ENCODE measurements around the gene FCN3.

FCN3 gene

GRCh38 chr1:27405074-27405473, 30.4 kb upstream of the FCN3 start:
- no peak for TF ChIP-seq CTCF (IDR thresholded peaks at IDR 0.05; ENCODE audit: low read depth, low read length)
- no peak for DNase-seq (ENCODE audit: extremely low read depth, low read depth)

GRCh38 chr1:27403931-27404330, 29.3 kb upstream of the FCN3 start:
- no peak for DNase-seq (ENCODE audit: extremely low read depth, low read depth)
- TF ChIP-seq CTCF (IDR thresholded peaks at IDR 0.05; ENCODE audit: low read depth, low read length) = no peak

GRCh38 chr1:27403065-27403726, 28.6 kb upstream of the FCN3 start:
- DNase-seq (ENCODE audit: extremely low read depth, low read depth) = no peak

DNA sequence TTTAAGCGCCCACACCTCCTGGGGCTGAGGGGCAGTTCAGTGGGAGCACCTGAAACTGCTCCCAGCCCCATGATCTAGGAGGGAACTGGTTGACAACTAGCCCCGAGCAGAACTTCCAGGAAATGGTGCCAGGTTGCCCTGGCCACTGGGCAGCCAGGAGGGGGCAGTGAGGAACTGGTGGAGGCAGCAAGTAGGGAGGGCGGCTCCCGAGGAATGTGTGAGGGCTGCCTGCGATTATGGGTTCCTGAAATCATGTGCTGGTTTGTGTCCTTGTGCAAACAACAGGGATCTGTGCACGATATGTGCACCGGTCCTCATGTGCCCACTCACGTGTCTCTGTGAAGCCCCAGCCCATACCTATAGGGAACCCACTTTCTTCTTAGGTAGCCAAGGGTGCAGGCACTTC, 27.7 kb upstream of the FCN3 start:
- no peak for DNase-seq (ENCODE audit: extremely low read depth, low read depth)

More at GRCh38 chr1:27403065-27403726, 28.6 kb upstream of the FCN3 start:
- peak; percentile 28 for TF ChIP-seq CTCF (IDR thresholded peaks at IDR 0.05; ENCODE audit: low read depth, low read length)

DNA sequence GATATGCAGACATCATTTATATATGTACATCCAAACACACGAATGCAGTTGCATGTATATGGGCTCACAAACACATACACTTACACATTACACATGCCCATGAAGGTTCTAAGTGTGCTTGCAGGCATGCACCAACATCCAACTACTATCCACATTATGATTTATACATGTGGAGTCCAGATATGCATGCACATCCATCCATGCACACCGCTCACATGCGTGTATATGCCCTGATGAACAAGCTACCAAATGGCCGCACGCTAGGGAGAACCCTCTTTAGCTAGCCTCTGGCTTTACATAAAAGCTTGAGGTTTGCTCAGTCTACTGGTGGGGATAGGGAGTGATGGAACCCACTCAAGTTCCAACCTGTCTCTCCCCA, 26.3 kb upstream of the FCN3 start:
- no peak for DNase-seq (ENCODE audit: extremely low read depth, low read depth)
- TF ChIP-seq CTCF (IDR thresholded peaks at IDR 0.05; ENCODE audit: low read depth, low read length) = no peak

More for the DNA sequence above, 27.7 kb upstream of the FCN3 start:
- TF ChIP-seq CTCF (IDR thresholded peaks at IDR 0.05; ENCODE audit: low read depth, low read length) = peak; percentile 74

- no peak for DNase-seq (ENCODE audit: extremely low read depth, low read depth)
- TF ChIP-seq CTCF (IDR thresholded peaks at IDR 0.05; ENCODE audit: low read depth, low read length) = no peak
Observed at GRCh38 chr1:27400082-27400962, 25.7 kb upstream of the FCN3 start.

Measured in AG09319 (cell line).